HEK293 (cell line): Measurements from ENCODE around the gene HSF2BP.

Experiments used
- CTCF ChIA-PET: fragments of 350-600 bp; formaldehyde crosslinking; extraction: SDS; loops from one replicate; lab custom pipeline; 2021; ENCODE audit warnings: antibody characterized with exemption; lab: Yijun Ruan, JAX
- POLR2A ChIA-PET: fragments of 300-600 bp; formaldehyde crosslinking; extraction: SDS; loops from one replicate; lab custom pipeline; 2020; ENCODE audit warnings: antibody characterized with exemption, inconsistent platforms; lab: Yijun Ruan, JAX
- H3K27ac ChIP-seq: fragments of 200-500 bp; sonication (Bioruptor generic); 2 replicates; pipeline ENCODE4 v1.5.1; 2014; ENCODE audit warnings: low read depth, low read length, control low read depth, inconsistent platforms; ENCODE audit errors: extremely low read depth
- H3K36me3 ChIP-seq, 2 experiments: fragments of 200-500 bp in 1 of 2; sonication (Bioruptor generic) in 1 of 2; 1 replicate in 1 of 2; 2 replicates in 1 of 2; pipeline ENCODE4 v1.5.1; 2014 to 2017; ENCODE audit warnings: inconsistent platforms in 2 of 2, low read length in 2 of 2; ENCODE audit not compliant: control insufficient read depth in 2 of 2, insufficient read depth in 1 of 2
- H3K4me1 ChIP-seq: fragments of 200-500 bp; sonication (Bioruptor generic); 2 replicates; pipeline ENCODE4 v1.5.1; 2014; ENCODE audit warnings: mild to moderate bottlenecking, low read length, inconsistent platforms; ENCODE audit not compliant: control insufficient read depth, insufficient read depth
- H3K4me3 ChIP-seq: 2 replicates; pipeline ENCODE4 v1.5.1; 2011; ENCODE audit warnings: low read depth, mild to moderate bottlenecking, control low read depth, low read length, moderate library complexity
- H3K9me3 ChIP-seq: fragments of 200-500 bp; sonication (Bioruptor generic); 2 replicates; pipeline ENCODE4 v1.5.1; 2014; ENCODE audit warnings: low read depth, low read length, inconsistent platforms; ENCODE audit not compliant: control insufficient read depth, insufficient read depth
- EGR2 ChIP-seq: fragments of 450-650 bp; formaldehyde crosslinking; IDR thresholded peaks from 2 replicates; pipeline ENCODE4 v1.5.1; 2016; ENCODE audit warnings: low read depth, missing biosample characterization, missing genetic modification characterization
- GLIS1 ChIP-seq: fragments of 450-650 bp; formaldehyde crosslinking; IDR thresholded peaks from 2 replicates; pipeline ENCODE4 v1.5.1; 2016; ENCODE audit warnings: missing biosample characterization, missing genetic modification characterization
- PRDM10 ChIP-seq: fragments of 450-650 bp; formaldehyde crosslinking; IDR thresholded peaks from 2 replicates; pipeline ENCODE4 v1.5.1; 2016; ENCODE audit warnings: missing biosample characterization, missing genetic modification characterization
- ZEB2 ChIP-seq: fragments of 450-650 bp; formaldehyde crosslinking; IDR thresholded peaks from 2 replicates; pipeline ENCODE4 v1.5.1; 2016; ENCODE audit warnings: missing biosample characterization, missing genetic modification characterization
- ZNF121 ChIP-seq: fragments of 450-650 bp; formaldehyde crosslinking; IDR thresholded peaks from 2 replicates; pipeline ENCODE4 v1.5.1; 2016; ENCODE audit warnings: missing biosample characterization, missing genetic modification characterization
- ZNF155 ChIP-seq: fragments of 450-650 bp; formaldehyde crosslinking; IDR thresholded peaks from 2 replicates; pipeline ENCODE4 v1.5.1; 2016; ENCODE audit warnings: missing biosample characterization, missing genetic modification characterization
- ZNF19 ChIP-seq: fragments of 450-650 bp; formaldehyde crosslinking; IDR thresholded peaks from 2 replicates; pipeline ENCODE4; 2016; ENCODE audit warnings: missing biosample characterization, missing genetic modification characterization, low read depth
- ZNF335 ChIP-seq: fragments of 450-650 bp; formaldehyde crosslinking; conservative IDR thresholded peaks from 2 replicates; pipeline ENCODE4 v1.5.1; 2016; ENCODE audit warnings: missing biosample characterization, missing genetic modification characterization
- ZNF354C ChIP-seq: fragments of 450-650 bp; formaldehyde crosslinking; IDR thresholded peaks from 2 replicates; pipeline ENCODE4 v1.5.1; 2016; ENCODE audit warnings: missing biosample characterization, missing genetic modification characterization, low read depth, borderline replicate concordance
- ZNF600 ChIP-seq: fragments of 450-650 bp; formaldehyde crosslinking; IDR thresholded peaks from 2 replicates; pipeline ENCODE4 v1.5.1; 2016; ENCODE audit warnings: missing biosample characterization, missing genetic modification characterization
- ZXDB ChIP-seq: fragments of 450-650 bp; formaldehyde crosslinking; IDR thresholded peaks from 2 replicates; pipeline ENCODE4 v1.5.1; 2016; ENCODE audit warnings: missing biosample characterization, missing genetic modification characterization
- TF ChIP-seq, protein P1 (sequence below): fragments of 450-650 bp; formaldehyde crosslinking; IDR thresholded peaks from 2 replicates; pipeline ENCODE4; 2016; ENCODE audit warnings: missing biosample characterization, missing genetic modification characterization
- TF ChIP-seq, protein P2 (sequence below): fragments of 450-650 bp; formaldehyde crosslinking; IDR thresholded peaks from 2 replicates; pipeline ENCODE4 v1.5.1; 2016; ENCODE audit warnings: missing biosample characterization, missing genetic modification characterization
- TF ChIP-seq, protein P3 (sequence below): fragments of 450-650 bp; formaldehyde crosslinking; IDR thresholded peaks from 2 replicates; pipeline ENCODE4 v1.5.1; 2016; ENCODE audit warnings: missing biosample characterization, missing genetic modification characterization

The HSF2BP gene

DNA sequence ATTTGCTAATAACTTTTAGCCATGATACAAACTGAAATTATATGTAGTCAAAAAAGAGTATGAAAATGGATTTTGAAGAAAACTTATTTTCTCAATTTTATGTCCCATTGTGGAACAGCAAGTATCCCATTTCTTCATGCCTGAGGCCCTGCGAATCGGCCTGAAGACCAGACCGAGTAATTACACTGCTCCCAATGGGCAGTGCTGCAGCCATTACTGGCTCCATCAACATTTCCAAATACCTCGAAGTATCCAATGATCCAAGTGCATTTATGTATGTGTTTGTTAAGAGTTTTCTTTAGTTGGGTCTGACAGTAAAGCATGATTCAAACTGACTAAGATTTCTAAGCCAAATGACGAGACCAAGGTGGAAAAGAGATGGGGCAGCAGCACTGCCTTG is 44.4 kb downstream of the HSF2BP start:
- peaks cover 7% of the 10 kb centered on the region for H3K4me1 ChIP-seq
- H3K9me3 ChIP-seq: no peaks in the 10 kb centered on the region
- POLR2A ChIA-PET: interaction anchor here (0.7 kb wide), 1 partner anchor 42 kb away, joined by 4 read pairs; no protein-coding TSS in a partner anchor
- TF ChIP-seq ZNF354C (tag by site-specific recombination) (no peak), ZNF155 (tag by site-specific recombination) (no peak), EGR2 (tag by site-specific recombination) (no peak)
- TF ChIP-seq, all 188 proteins: peak for 0
- H3K27ac ChIP-seq: no peak overlapping the region
- CTCF ChIA-PET: interaction anchor here (0.7 to 2.6 kb wide), 2 partner anchors 31 to 878 kb away, joined by 5 to 13 read pairs; no protein-coding TSS in a partner anchor
- H3K36me3 ChIP-seq: no peaks in the 10 kb centered on the region
- H3K4me3 ChIP-seq: no peak overlapping the region

- peaks cover 16% of the 10 kb centered on the region for H3K4me1 ChIP-seq
- POLR2A ChIA-PET: interaction anchor here (0.7 kb wide), 1 partner anchor 43 kb away, joined by 4 read pairs; no protein-coding TSS in a partner anchor
- H3K4me3 ChIP-seq: no peak overlapping the region
- H3K36me3 ChIP-seq: no peaks in the 10 kb centered on the region
- TF ChIP-seq ZEB2 (tag by site-specific recombination): no peak
- TF ChIP-seq EGR2 (tag by site-specific recombination): no peak
- TF ChIP-seq, protein P1, sequence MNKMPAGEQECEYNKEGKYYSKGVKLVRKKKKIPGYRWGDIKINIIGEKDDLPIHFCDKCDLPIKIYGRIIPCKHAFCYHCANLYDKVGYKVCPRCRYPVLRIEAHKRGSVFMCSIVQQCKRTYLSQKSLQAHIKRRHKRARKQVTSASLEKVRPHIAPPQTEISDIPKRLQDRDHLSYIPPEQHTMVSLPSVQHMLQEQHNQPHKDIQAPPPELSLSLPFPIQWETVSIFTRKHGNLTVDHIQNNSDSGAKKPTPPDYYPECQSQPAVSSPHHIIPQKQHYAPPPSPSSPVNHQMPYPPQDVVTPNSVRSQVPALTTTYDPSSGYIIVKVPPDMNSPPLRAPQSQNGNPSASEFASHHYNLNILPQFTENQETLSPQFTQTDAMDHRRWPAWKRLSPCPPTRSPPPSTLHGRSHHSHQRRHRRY (tag by site-specific recombination): no peak
- TF ChIP-seq ZNF121 (tag by site-specific recombination): peak; percentile 92
- H3K9me3 ChIP-seq: no peaks in the 10 kb centered on the region
- no peak overlapping the region for H3K27ac ChIP-seq
- CTCF ChIA-PET: interaction anchor here (0.7 to 2.6 kb wide), 6 partner anchors 9 to 1796 kb away, joined by 3 to 13 read pairs (median 6); no protein-coding TSS in a partner anchor
These were observed 45.3 kb downstream of the HSF2BP start for GRCh38 chr21:43613755-43614638.

DNA sequence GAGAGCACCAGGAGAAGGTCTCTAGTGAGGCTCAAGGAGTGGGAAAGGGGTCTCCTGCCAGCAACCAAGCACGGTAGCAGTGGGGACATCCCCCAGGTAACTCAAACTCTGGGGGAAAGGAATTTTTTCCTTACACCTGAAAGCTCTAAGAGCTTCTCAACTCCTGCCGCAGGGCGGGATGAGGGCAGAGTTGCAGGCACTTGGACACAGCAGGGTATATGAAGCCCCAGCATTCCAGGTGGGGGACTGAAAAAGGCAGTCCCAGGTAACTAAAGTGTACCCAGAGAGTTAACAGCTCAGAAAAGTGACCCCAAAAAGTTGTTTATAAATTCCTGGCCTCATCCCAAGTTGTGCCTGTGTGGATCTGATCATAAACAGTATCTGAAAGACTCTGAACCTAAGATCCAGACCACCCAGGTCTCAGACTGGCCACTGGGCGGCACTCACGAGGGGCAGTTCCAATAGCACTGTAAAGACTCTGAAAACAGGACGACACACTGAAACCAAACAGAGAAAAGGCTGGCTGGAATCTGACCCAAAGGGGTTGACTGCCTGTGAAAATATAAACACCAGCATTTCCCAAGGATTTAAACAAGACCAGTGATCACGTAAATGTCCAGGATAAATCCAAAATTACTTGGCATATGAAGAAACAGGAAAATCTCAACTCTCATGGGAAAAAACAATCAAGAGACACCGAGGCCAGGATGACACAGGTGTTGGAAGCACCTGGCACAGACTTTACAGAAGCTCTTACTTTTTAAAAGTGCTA is 47.5 kb downstream of the HSF2BP start:
- Histone ChIP-seq H3K4me1 (peaks cover 18% of the 10 kb centered on the region), H3K4me3 (no peak overlapping the region), H3K36me3 (no peaks in the 10 kb centered on the region), H3K9me3 (no peaks in the 10 kb centered on the region), H3K27ac (no peak overlapping the region; the same call in 1 of the 2 replicates)
- CTCF ChIA-PET: interaction anchor here (0.7 to 2.2 kb wide), 20 partner anchors 9 to 409 kb away, joined by 3 to 15 read pairs (median 5); no protein-coding TSS in a partner anchor
- POLR2A ChIA-PET: interaction anchor here (0.6 kb wide), 1 partner anchor 643 kb away, joined by 3 read pairs; no protein-coding TSS in a partner anchor
- TF ChIP-seq ZXDB (tag by site-specific recombination) (no peak), GLIS1 (tag by site-specific recombination) (peak; percentile 54; the same call in 1 of the 2 replicates), ZNF600 (tag by site-specific recombination) (peak; percentile 56; the same call in 1 of the 2 replicates), ZNF19 (no peak), ZNF335 (0 out of 2 replicates have a peak, but pooled peaks have one; percentile 42), PRDM10 (0 out of 2 replicates have a peak, but pooled peaks have one; percentile 15)
- TF ChIP-seq, protein P2, sequence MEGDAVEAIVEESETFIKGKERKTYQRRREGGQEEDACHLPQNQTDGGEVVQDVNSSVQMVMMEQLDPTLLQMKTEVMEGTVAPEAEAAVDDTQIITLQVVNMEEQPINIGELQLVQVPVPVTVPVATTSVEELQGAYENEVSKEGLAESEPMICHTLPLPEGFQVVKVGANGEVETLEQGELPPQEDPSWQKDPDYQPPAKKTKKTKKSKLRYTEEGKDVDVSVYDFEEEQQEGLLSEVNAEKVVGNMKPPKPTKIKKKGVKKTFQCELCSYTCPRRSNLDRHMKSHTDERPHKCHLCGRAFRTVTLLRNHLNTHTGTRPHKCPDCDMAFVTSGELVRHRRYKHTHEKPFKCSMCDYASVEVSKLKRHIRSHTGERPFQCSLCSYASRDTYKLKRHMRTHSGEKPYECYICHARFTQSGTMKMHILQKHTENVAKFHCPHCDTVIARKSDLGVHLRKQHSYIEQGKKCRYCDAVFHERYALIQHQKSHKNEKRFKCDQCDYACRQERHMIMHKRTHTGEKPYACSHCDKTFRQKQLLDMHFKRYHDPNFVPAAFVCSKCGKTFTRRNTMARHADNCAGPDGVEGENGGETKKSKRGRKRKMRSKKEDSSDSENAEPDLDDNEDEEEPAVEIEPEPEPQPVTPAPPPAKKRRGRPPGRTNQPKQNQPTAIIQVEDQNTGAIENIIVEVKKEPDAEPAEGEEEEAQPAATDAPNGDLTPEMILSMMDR (tag by site-specific recombination): peak; percentile 59
- TF ChIP-seq, protein P3, sequence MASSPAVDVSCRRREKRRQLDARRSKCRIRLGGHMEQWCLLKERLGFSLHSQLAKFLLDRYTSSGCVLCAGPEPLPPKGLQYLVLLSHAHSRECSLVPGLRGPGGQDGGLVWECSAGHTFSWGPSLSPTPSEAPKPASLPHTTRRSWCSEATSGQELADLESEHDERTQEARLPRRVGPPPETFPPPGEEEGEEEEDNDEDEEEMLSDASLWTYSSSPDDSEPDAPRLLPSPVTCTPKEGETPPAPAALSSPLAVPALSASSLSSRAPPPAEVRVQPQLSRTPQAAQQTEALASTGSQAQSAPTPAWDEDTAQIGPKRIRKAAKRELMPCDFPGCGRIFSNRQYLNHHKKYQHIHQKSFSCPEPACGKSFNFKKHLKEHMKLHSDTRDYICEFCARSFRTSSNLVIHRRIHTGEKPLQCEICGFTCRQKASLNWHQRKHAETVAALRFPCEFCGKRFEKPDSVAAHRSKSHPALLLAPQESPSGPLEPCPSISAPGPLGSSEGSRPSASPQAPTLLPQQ (tag by site-specific recombination): 0 out of 2 replicates have a peak, but pooled peaks have one; percentile 20
